ENCODE data around the gene MPPED1. TPM values are rescaled to one million over a fixed set of nuclear protein-coding genes. Genes with fewer than 3 reads are reported as not detected.

Gene MPPED1
- total RNA-seq, 1 donor from 2014 or later: not detected

- no peak overlapping the region for H3K27ac ChIP-seq (ENCODE audit: low read depth, low read length)
- H3K4me1 Mint-ChIP-seq (ENCODE audit: low read depth, unreplicated experiment): no peaks in the 10 kb centered on the region
- no peak overlapping the region for H2AFZ ChIP-seq (ENCODE audit: low read depth, low read length)
- H3K4me2 ChIP-seq (ENCODE audit: low read length): no peak overlapping the region
- no peak overlapping the region for H3K4me3 ChIP-seq (ENCODE audit: insufficient read depth, low read depth, low read length)
- no peak overlapping the region for H3K4me3 Mint-ChIP-seq (ENCODE audit: unreplicated experiment)
- no peaks in the 10 kb centered on the region for H4K20me1 ChIP-seq (ENCODE audit: insufficient read depth, low read length)
- H3K9me3 ChIP-seq (ENCODE audit: insufficient read depth, low read depth, low read length): no peaks in the 10 kb centered on the region
- no peak overlapping the region for H3K9ac ChIP-seq (ENCODE audit: low read length)
- H3K79me2 ChIP-seq (ENCODE audit: insufficient read depth, low read length): no peaks in the 10 kb centered on the region
- no peaks in the 10 kb centered on the region for H3K27me3 ChIP-seq (ENCODE audit: insufficient read depth, low read length)
- no peaks in the 10 kb centered on the region for H3K4me1 ChIP-seq (ENCODE audit: insufficient read depth, low read length)
- peaks cover 58% of the 10 kb centered on the region for H3K27me3 Mint-ChIP-seq (ENCODE audit: low read depth, unreplicated experiment)
- no peak for TF ChIP-seq CTCF (IDR thresholded peaks at IDR 0.05; ENCODE audit: insufficient read depth, low read depth, low read length)
- TF ChIP-seq EZH2 (IDR thresholded peaks at IDR 0.05; ENCODE audit: insufficient read depth, low read length): no peak
- H3K36me3 ChIP-seq (ENCODE audit: insufficient read depth, low read length): no peaks in the 10 kb centered on the region
- DNase-seq (ENCODE audit: low read depth) (no peak), FAIRE-seq (no peak)
- H3K9me3 Mint-ChIP-seq (ENCODE audit: unreplicated experiment): peaks cover 5% of the 10 kb centered on the region
- H3K27ac Mint-ChIP-seq (ENCODE audit: unreplicated experiment): no peak overlapping the region
- H3K36me3 Mint-ChIP-seq (ENCODE audit: low read depth, unreplicated experiment): no peaks in the 10 kb centered on the region
These were observed 38.0 kb downstream of the MPPED1 start for GRCh38 chr22:43449831-43450225.

GRCh38 chr22:43451371-43452050 is 39.7 kb downstream of the MPPED1 start:
- Histone ChIP-seq H3K9ac (ENCODE audit: low read length) (no peak overlapping the region), H3K27me3 (ENCODE audit: insufficient read depth, low read length) (peaks cover 2% of the 10 kb centered on the region), H3K27ac (ENCODE audit: low read depth, low read length) (no peak overlapping the region), H3K4me3 (ENCODE audit: insufficient read depth, low read depth, low read length) (no peak overlapping the region), H3K79me2 (ENCODE audit: insufficient read depth, low read length) (no peaks in the 10 kb centered on the region), H3K4me2 (ENCODE audit: low read length) (no peak overlapping the region), H3K4me1 (ENCODE audit: insufficient read depth, low read length) (no peaks in the 10 kb centered on the region), H3K36me3 (ENCODE audit: insufficient read depth, low read length) (no peaks in the 10 kb centered on the region), H4K20me1 (ENCODE audit: insufficient read depth, low read length) (no peaks in the 10 kb centered on the region), H3K9me3 (ENCODE audit: insufficient read depth, low read depth, low read length) (no peaks in the 10 kb centered on the region), H2AFZ (ENCODE audit: low read depth, low read length) (no peak overlapping the region)
- Mint-ChIP-seq H3K9me3 (ENCODE audit: unreplicated experiment) (peaks cover 5% of the 10 kb centered on the region), H3K27me3 (ENCODE audit: low read depth, unreplicated experiment) (peaks cover 67% of the 10 kb centered on the region), H3K27ac (ENCODE audit: unreplicated experiment) (no peak overlapping the region), H3K4me3 (ENCODE audit: unreplicated experiment) (no peak overlapping the region), H3K4me1 (ENCODE audit: low read depth, unreplicated experiment) (no peaks in the 10 kb centered on the region), H3K36me3 (ENCODE audit: low read depth, unreplicated experiment) (no peaks in the 10 kb centered on the region)
- FAIRE-seq: no peak
- no peak for DNase-seq (ENCODE audit: low read depth)
- TF ChIP-seq EZH2 (IDR thresholded peaks at IDR 0.05; ENCODE audit: insufficient read depth, low read length) (no peak), CTCF (IDR thresholded peaks at IDR 0.05; ENCODE audit: insufficient read depth, low read depth, low read length) (no peak)

GRCh38 chr22:43455846-43456245 is 44.0 kb downstream of the MPPED1 start:
- Histone ChIP-seq H2AFZ (ENCODE audit: low read depth, low read length) (no peak overlapping the region), H3K4me3 (ENCODE audit: insufficient read depth, low read depth, low read length) (no peak overlapping the region), H3K79me2 (ENCODE audit: insufficient read depth, low read length) (no peaks in the 10 kb centered on the region), H3K4me2 (ENCODE audit: low read length) (no peak overlapping the region), H3K4me1 (ENCODE audit: insufficient read depth, low read length) (no peaks in the 10 kb centered on the region), H3K9me3 (ENCODE audit: insufficient read depth, low read depth, low read length) (no peaks in the 10 kb centered on the region), H3K36me3 (ENCODE audit: insufficient read depth, low read length) (no peaks in the 10 kb centered on the region), H3K27ac (ENCODE audit: low read depth, low read length) (no peak overlapping the region), H4K20me1 (ENCODE audit: insufficient read depth, low read length) (no peaks in the 10 kb centered on the region), H3K9ac (ENCODE audit: low read length) (no peak overlapping the region), H3K27me3 (ENCODE audit: insufficient read depth, low read length) (peaks cover 3% of the 10 kb centered on the region)
- Mint-ChIP-seq H3K27me3 (ENCODE audit: low read depth, unreplicated experiment) (peaks cover 62% of the 10 kb centered on the region), H3K36me3 (ENCODE audit: low read depth, unreplicated experiment) (no peaks in the 10 kb centered on the region), H3K27ac (ENCODE audit: unreplicated experiment) (no peak overlapping the region), H3K9me3 (ENCODE audit: unreplicated experiment) (peaks cover 12% of the 10 kb centered on the region), H3K4me3 (ENCODE audit: unreplicated experiment) (no peak overlapping the region), H3K4me1 (ENCODE audit: low read depth, unreplicated experiment) (no peaks in the 10 kb centered on the region)
- FAIRE-seq (no peak), DNase-seq (ENCODE audit: low read depth) (no peak)
- no peak for TF ChIP-seq CTCF (IDR thresholded peaks at IDR 0.05; ENCODE audit: insufficient read depth, low read depth, low read length)
- no peak for TF ChIP-seq EZH2 (IDR thresholded peaks at IDR 0.05; ENCODE audit: insufficient read depth, low read length)

Measured in astrocyte (in vitro differentiated cells and primary cell).